Inflammatory macrophage treated with lipopolysaccharide for 4 hours (primary cell): ENCODE results near the gene IFT74.

Experiments
- DNase-seq: peaks from one replicate; pipeline ENCODE4 v3.0.0-alpha.2; 2020

Gene IFT74

DNA sequence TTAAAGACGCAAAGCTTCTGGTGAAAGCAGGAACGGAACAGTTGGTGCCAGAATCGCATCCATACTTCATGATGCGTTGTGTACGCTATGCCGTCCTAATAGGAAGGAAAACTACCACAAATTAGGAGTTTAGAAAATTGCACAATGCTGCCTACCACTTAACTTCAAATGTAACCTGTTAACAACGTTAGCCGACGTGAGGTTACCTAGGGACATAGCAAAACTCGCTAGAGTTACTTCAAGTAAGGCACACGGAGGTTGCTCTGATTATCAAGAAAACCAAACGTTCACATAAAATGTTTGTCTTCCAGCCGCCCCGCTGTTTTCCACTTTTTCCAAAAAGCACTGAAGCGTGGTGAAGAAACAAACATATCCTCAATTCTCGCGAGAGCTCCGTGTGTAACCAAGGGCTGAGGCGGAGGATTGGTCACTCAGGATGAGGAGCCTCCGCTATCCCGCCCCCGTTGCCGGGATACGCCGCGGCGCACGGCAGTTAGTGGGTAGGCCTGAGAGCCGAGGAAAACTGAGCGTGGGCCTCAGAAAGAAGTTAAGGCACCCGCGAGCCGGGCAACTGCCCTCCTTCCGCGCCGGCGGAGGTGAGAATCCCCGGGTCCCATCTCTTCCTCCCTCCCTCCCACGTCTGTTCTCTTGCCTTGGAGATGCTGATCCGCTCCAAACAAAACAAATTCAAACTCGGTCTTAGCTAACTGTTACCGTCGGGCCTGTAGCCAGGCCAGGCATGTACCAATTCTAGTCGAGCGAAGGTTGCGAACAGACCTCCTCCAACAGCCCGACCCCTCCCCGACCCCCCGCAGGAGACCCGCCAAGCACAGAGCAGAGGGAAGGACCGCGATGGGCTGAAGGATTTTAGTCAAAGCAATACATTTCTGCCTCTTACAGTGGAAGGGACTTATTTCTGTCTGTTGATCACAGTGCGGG is at the start of gene IFT74:
Gene IFT74, plus strand, starts transcription at position 492 of the 939 bp plus-strand sequence. CDS start 5,556 bp downstream, outside the sequence.
- peak; percentile 99 for DNase-seq

GRCh38 chr9:26913138-26913668 is 43.0 kb upstream of the IFT74 start:
- DNase-seq: no peak

DNA sequence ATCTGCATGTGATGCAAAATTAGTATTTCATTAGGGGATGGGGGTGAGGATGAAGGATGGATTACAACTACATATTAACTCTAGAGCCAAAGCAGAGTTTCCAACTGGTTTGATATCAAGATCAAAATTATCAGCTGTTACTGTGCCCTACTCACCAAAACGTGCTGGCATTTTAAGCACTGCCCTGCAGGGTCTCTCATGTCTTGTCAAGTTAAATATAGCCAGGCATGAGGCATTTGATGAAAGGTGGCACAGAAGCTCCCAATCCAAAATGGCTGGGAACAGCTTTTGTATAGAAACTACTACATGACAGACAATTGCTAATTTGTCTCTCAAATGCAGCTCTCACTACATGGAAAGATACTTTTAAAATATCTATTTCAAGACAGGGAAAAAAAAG is 36.5 kb upstream of the IFT74 start:
- DNase-seq: no peak

GRCh38 chr9:26925609-26926008 is 30.6 kb upstream of the IFT74 start:
- no peak for DNase-seq

DNA sequence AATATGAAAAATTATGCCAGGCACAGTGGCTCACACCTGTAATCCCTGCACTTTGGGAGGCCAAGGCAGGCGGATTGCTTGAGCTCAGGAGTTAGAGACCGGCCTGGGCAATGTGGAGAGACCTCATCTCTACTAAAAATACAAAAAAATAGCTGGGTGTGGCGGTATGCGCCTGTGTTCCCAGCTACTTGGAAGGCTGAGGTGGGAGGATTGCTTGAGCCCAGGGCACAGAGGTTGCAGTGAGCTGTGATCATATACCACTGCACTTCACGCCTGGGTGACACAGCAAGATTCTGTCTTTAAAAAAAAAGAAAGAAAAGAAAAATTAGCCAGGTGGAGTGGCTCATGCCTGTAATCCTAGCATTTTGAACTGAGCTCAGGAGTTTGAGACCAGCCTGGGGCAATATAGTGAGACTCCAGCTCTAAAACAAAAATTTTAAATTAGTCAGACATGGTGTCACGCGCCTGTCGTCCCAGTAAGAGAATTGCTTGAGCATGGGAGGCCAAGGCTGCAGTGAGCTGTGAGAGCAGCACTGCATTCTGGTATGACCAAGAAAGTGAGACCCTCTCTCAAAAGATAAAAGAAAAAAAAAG is 27.2 kb upstream of the IFT74 start:
- no peak for DNase-seq

GRCh38 chr9:26935847-26936246 is 20.4 kb upstream of the IFT74 start:
- DNase-seq: no peak

- no peak for DNase-seq
Measured at GRCh38 chr9:26937816-26938371, 18.3 kb upstream of the IFT74 start.

DNA sequence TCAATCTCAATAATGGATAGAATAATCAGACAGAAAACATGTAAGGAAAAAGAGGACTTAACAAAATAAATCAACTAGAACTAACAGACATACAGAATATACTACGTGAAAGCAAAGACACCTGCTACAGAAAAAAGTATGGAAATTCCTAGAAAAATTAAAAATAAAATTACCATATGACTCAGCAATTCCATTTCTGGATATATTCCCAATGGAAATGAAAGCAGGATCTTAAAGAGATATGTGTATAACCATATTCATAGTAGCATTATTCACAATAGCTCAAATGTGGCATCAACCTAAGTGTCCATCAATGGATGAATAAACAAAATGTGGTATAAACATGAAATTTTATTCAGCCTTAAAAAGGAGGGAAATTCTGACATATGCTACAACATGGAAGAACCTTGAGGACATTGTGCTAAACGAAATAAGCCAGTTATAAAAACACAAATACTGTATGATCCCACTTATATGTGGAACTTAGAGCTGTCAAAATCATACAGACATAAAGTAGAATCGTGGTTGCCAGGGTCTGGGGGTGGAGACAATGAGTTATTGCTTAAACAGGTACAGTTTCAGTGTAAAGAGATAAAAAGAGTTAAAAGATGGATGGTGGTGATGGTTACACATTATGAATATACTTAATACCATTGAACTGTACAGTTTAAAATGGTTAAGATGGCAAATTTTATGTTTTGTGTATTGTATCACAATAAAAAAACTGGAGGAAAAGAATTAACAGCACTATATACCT is 16.1 kb upstream of the IFT74 start:
- no peak for DNase-seq

GRCh38 chr9:26940779-26941178 is 15.4 kb upstream of the IFT74 start:
- no peak for DNase-seq

- no peak for DNase-seq
Measured at GRCh38 chr9:26945591-26945990, 10.6 kb upstream of the IFT74 start.

DNA sequence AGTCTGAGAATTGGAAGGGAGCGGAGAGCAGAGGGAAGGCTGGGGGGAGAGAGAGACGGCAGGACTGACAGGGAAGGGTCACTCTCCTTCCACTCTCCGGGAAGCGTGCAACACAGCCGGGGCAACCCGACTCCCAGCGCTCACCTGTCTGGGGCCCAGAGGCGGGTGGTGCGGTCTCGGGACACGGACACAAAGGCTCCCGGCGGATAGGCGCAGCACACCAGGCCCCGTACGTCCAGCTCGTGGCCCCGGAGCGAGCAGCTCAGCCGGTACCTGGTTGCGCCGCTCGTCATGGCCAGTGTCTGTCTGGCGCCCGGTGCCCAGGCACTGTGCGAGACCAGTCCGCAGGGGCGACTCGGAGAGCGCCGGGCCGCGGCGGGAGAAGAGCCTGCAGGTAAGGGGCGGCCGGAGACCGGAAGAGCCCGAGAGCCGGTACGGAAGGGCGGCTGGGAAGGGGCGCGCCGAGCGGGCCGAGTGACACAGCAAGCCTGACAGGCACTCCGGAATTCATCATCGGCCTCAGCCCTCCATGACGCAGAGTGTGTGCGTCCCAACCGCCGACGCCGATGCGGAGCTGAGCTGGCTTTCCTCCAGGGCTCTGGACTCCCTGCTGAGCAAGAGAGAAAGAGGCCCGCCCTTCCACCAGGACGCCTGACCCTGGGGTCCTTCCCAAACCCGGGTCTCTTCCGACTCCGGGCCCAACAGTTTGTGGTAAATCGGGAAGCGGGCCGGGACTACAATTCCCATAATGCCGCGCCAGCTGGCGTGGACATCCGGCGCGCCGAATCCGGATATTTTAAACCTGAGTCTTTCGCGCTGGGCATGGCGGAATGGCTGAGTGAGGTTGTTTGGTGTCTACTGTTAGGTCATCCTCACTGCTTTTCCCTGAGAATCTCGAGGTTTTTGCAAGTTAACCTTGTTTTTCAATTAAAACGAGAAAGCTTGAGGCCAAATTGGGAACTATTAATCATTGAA is 9.2 kb upstream of the IFT74 start, which contains the start of gene PLAA:
Gene PLAA, minus strand, starts transcription at position 490 of the 975 bp plus-strand sequence. Its CDS starts 197 bp downstream, at position 293.
- peak; percentile 92 for DNase-seq

DNA sequence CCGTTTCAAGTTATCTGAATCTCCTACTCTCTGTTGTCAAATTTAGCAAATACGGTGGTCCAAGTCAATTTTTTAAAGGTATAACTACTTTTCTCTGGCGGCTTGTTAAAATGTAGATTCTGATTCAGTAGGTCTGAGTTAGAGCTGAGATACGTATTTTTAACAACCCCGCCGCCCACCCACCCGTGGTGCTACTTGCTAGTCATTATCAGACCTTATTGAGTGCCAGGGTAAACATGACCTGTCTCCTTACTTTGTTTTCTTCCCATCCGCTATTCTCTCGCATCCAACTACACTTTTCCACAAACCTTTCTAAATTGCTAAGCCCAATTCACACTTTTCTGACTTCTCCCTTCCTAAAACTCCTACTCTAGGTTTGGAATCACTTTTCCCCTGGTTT is 8.5 kb upstream of the IFT74 start:
- DNase-seq: peak; percentile 4

DNA sequence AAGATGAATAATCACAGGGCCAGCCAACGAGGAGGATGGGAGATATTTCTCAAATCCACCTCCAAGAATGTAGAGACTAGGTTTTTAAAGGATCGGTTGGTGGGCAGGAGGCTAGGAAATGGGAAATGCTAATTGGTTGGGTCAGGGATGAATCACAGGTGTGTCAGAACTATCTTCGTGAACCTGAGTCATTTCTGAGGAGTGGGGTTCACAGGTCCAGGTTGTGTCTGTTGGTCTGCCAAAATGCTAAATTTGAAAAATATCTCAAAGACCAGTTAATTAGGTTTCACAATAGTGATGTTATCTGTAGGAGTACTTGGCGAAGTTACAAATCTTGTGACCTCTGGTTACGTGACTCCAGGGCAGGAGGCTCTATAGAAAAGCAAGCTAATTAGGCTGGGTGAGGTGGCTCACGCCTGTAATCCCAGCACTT is 6.6 kb upstream of the IFT74 start:
- DNase-seq: peak; percentile 14

GRCh38 chr9:26950521-26950920 is 5.7 kb upstream of the IFT74 start:
- no peak for DNase-seq

- DNase-seq: no peak
Measured at GRCh38 chr9:26951794-26952193, 4.4 kb upstream of the IFT74 start.

DNA sequence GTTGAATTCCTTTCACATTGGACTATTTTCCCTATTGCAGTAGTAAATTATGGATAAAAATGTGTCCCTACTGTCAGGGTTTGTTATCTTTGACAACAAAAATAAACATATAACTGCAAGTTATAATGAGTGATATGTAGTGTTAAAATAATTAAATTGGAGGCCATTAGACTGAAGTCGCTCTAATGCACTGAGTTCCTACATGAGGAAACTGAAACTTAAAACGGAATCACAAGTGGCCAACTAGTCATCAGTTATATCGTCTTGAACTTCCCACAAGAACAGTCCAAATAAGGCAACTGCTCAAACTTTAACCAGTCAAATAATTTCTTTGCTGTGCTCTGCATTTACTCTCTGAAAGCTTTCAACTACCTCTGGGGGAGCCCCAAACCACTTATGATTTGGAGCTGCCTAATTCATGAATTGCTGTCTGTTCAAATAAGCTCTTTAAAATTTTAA is 2.1 kb upstream of the IFT74 start:
- DNase-seq: peak; percentile 96

GRCh38 chr9:26955222-26955903 is 849 bp upstream of the IFT74 start:
- peak; percentile 91 for DNase-seq

DNA sequence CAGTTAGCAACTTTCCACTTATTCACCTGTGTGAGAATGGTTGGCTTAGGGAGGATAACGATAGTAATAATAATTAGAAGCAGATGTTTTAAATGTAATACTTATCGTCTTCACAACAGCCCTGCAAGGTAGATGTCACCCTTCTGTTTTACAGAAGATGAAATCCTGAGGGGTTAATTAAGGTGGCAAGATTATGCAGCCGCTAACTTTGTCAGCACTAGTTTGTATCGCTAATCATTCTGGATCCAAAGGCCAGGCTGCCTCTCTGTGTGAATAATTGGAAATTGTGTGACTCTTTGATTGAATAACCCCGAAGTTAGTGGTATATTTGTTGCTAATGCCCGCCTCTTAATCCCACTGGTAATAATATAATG is 635 bp downstream of the IFT74 start:
- no peak for DNase-seq

DNA sequence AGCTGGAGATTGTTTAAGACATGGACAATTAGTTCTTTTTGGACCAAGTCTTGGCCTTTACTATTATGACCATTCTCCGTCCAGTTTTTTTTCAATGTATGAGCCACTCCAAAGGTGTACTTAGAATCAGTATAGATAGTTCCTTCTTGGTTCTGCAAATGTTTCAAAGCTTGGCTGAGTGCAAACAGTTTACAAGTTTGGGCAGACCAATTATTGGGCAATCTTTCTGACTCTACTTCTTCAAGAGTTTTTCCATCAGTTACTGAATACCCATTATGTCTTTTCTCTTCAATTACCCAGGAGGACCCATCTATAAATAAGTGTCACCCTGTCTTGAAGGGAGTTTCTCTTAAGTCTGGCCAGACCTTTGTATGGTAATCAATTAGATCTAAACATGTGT is 15.5 kb downstream of the IFT74 start:
- no peak for DNase-seq

GRCh38 chr9:26973989-26974388 is 17.8 kb downstream of the IFT74 start:
- no peak for DNase-seq

DNA sequence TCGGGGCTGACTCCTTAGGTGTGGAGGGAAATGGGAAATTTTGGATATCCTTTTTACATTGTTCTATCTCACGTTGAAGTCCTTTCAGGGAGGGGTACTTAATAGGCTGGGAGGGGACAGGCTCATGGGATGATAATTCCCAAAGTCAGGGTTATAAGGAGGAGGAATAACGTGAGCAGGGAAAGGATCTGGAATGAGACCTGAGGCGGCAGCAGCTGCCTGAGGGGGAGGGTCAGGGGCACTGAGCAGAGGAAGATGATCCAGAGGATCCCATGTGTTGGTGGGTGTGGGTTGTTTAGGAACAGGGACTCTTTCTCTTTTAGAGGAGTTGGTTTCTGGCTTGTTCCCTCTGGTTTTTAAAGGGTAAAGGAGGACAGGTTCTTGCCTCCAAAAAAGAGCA is 18.7 kb downstream of the IFT74 start:
- DNase-seq: no peak
